Keratinocyte (primary cell): ENCODE results near the gene KAT8.

Experiments used
- CTCF ChIP-seq, 3 experiments: IDR thresholded peaks in 1 of 3; conservative IDR thresholded peaks in 1 of 3; optimal IDR thresholded peaks in 1 of 3; 2 replicates in 2 of 3; 3 replicates in 1 of 3; pipeline versions ENCODE3 to v1.5.1; 2011; ENCODE audit warnings: low read length in 3 of 3, mild to moderate bottlenecking in 3 of 3, moderate library complexity in 2 of 3, control low read depth in 1 of 3, inconsistent platforms in 1 of 3; ENCODE audit not compliant: insufficient read depth in 2 of 3; ENCODE audit errors: extremely low read depth in 1 of 3
- EZH2 ChIP-seq: IDR thresholded peaks from one replicate; pipeline ENCODE4 v1.6.1; 2012; ENCODE audit warnings: inconsistent platforms, mild to moderate bottlenecking, low read length, moderate library complexity

GRCh38 chr16:31083081-31083480 is 34.4 kb upstream of the KAT8 start:
- TF ChIP-seq CTCF (optimal IDR thresholded peaks at IDR 0.05 in 1 of 3, IDR thresholded peaks at IDR 0.05 in 1 of 3, conservative IDR thresholded peaks at IDR 0.05 in 1 of 3; ENCODE audit: extremely low read depth in 1 of 3, insufficient read depth in 2 of 3, low read length in 3 of 3) (no peak), EZH2 (no peak)
